Neural cell (in vitro differentiated cells): ENCODE results near the gene TTN. TPM values are rescaled to one million over a fixed set of nuclear protein-coding genes. Genes with fewer than 3 reads are reported as not detected.

Experiments used
- H2AFZ ChIP-seq: fragments of 200-600, 300-800 bp; sonication (generic), shearing (Covaris generic); 2 replicates; pipeline ENCODE4 v1.6.0; 2014; ENCODE audit warnings: low read depth, mild to moderate bottlenecking, antibody characterized with exemption, low read length, moderate library complexity
- H3F3A ChIP-seq: fragments of 200-600 bp; shearing (Covaris generic); 2 replicates; pipeline ENCODE4 v1.6.1; 2016; ENCODE audit warnings: mild to moderate bottlenecking, moderate library complexity, mixed read lengths, antibody characterized with exemption, low read length; ENCODE audit not compliant: insufficient read depth, poor library complexity, severe bottlenecking
- H3K27ac ChIP-seq: fragments of 200-600, 300-800 bp; sonication (generic), shearing (Covaris generic); 2 replicates; pipeline ENCODE4 v1.5.1; 2014; ENCODE audit warnings: mild to moderate bottlenecking, low read length, moderate library complexity
- H3K27me3 ChIP-seq: fragments of 300-800, 200-600 bp; sonication (generic), shearing (Covaris generic); 2 replicates; pipeline ENCODE4 v1.6.0; 2014; ENCODE audit warnings: mild to moderate bottlenecking, low read depth, low read length, moderate library complexity; ENCODE audit not compliant: insufficient read depth
- H3K36me3 ChIP-seq: fragments of 300-800, 200-600 bp; sonication (generic), shearing (Covaris generic); 2 replicates; pipeline ENCODE4 v1.5.1; 2014; ENCODE audit warnings: mild to moderate bottlenecking, antibody characterized with exemption, low read length, moderate library complexity; ENCODE audit not compliant: insufficient read depth
- H3K4me2 ChIP-seq: fragments of 300-800, 200-600 bp; sonication (generic), shearing (Covaris generic); 2 replicates; pipeline ENCODE4 v1.6.0; 2014; ENCODE audit warnings: mild to moderate bottlenecking, low read length
- H3K4me3 ChIP-seq: fragments of 300-800, 200-600 bp; sonication (generic), shearing (Covaris generic); 2 replicates; pipeline ENCODE4 v1.5.1; 2014; ENCODE audit warnings: mild to moderate bottlenecking, low read length, moderate library complexity
- H3K79me2 ChIP-seq: fragments of 200-600 bp; shearing (Covaris generic); replicated peaks from 2 replicates; pipeline ENCODE4 v1.6.0; 2014; ENCODE audit warnings: mild to moderate bottlenecking, low read length, moderate library complexity; ENCODE audit not compliant: insufficient read depth
- H3K9ac ChIP-seq: fragments of 300-800, 200-600 bp; sonication (generic), shearing (Covaris generic); 2 replicates; pipeline ENCODE4 v1.6.1; 2016; ENCODE audit warnings: mild to moderate bottlenecking, low read length, mixed read lengths
- H3K9me2 ChIP-seq: fragments of 200-600 bp; shearing (Covaris generic); 2 replicates; pipeline ENCODE4 v1.6.1; 2016; ENCODE audit warnings: mild to moderate bottlenecking, low read length, mixed read lengths; ENCODE audit not compliant: insufficient read depth
- H3K9me3 ChIP-seq: fragments of 200-600, 300-800 bp; sonication (generic), shearing (Covaris generic); 2 replicates; pipeline ENCODE4 v1.6.1; 2016; ENCODE audit warnings: mild to moderate bottlenecking, mixed run types, low read length, moderate library complexity, mixed read lengths
- H4K20me1 ChIP-seq: fragments of 200-600 bp; shearing (Covaris generic); 2 replicates; pipeline ENCODE4 v1.6.1; 2016; ENCODE audit warnings: mild to moderate bottlenecking, mixed run types; ENCODE audit not compliant: insufficient read depth
- EP300 ChIP-seq: fragments of 450-650 bp; conservative IDR thresholded peaks from 2 replicates; pipeline ENCODE4 v1.6.1; 2014; ENCODE audit warnings: antibody characterized with exemption, mild to moderate bottlenecking, moderate library complexity; ENCODE audit not compliant: poor library complexity, severe bottlenecking
- EZH2 ChIP-seq: fragments of 200-600, 300-800 bp; shearing (Covaris generic), sonication (generic); IDR thresholded peaks from 2 replicates; pipeline ENCODE4 v1.6.1; 2014; ENCODE audit warnings: antibody characterized with exemption, low read length, borderline replicate concordance, mild to moderate bottlenecking; ENCODE audit not compliant: insufficient read depth, poor library complexity, severe bottlenecking
- MXI1 ChIP-seq: fragments of 450-650 bp; conservative IDR thresholded peaks from 2 replicates; pipeline ENCODE4 v1.6.1; 2014; ENCODE audit warnings: antibody characterized with exemption, mild to moderate bottlenecking; ENCODE audit not compliant: poor library complexity, severe bottlenecking
- POLR2AphosphoS5 ChIP-seq: IDR thresholded peaks from 2 replicates; pipeline ENCODE4 v1.6.1; 2012
- RAD21 ChIP-seq: fragments of 450-650 bp; conservative IDR thresholded peaks from 2 replicates; pipeline ENCODE4 v1.6.1; 2014; ENCODE audit warnings: antibody characterized with exemption, mild to moderate bottlenecking, moderate library complexity
- SMC3 ChIP-seq: fragments of 450-650 bp; conservative IDR thresholded peaks from 2 replicates; pipeline ENCODE4 v1.6.1; 2014; ENCODE audit warnings: antibody characterized with exemption, mild to moderate bottlenecking, moderate library complexity; ENCODE audit not compliant: poor library complexity
- TAF1 ChIP-seq: IDR thresholded peaks from 2 replicates; pipeline ENCODE4 v1.6.1; 2012; ENCODE audit warnings: low read depth
- polyA plus RNA-seq: library from polyadenylated mRNA; depleted of rRNA; stranded (reverse); fragments of >200 nt; gene quantifications from 2 replicates; pipeline ENCODE4 v1.2.3, GENCODE V29; 2014
- TF ChIP-seq, protein P1 (sequence below): IDR thresholded peaks from 2 replicates; pipeline ENCODE4 v1.6.1; 2012; ENCODE audit warnings: borderline replicate concordance
- TF ChIP-seq, protein P2 (sequence below): fragments of 450-650 bp; IDR thresholded peaks from 2 replicates; pipeline ENCODE4 v1.5.1; 2014; ENCODE audit warnings: antibody characterized with exemption, mild to moderate bottlenecking, moderate library complexity; ENCODE audit not compliant: poor library complexity, severe bottlenecking

The TTN gene
- polyA plus RNA-seq, 1 donor from 2014 or later = 0.10 TPM

DNA sequence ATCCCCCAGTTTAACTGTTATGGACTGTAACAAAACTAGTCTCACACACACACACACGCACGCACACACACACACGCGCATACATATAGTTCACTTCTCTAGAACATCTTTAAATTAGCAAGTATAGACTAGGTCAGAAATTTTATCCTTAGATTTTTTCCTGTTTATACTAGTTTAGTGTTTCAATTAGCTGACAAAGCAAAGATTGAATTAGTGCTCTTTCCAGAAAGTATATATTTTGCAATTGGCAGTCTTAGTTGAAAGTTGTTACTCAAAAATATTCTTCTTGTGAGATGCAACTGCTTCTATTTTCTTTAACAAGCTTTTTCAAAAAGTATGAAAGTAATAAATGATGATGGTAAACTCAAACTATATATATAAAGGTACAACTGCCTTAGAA, 304.5 kb downstream of the TTN start:
- Histone ChIP-seq H3K9me3 (no peaks in the 10 kb centered on the region), H3K4me3 (no peak overlapping the region), H3K9me2 (no peaks in the 10 kb centered on the region), H4K20me1 (no peaks in the 10 kb centered on the region), H3F3A (no peaks in the 10 kb centered on the region), H2AFZ (no peak overlapping the region), H3K36me3 (peaks cover 21% of the 10 kb centered on the region), H3K9ac (no peak overlapping the region), H3K4me2 (no peak overlapping the region), H3K27ac (no peak overlapping the region), H3K79me2 (no peaks in the 10 kb centered on the region), H3K27me3 (no peaks in the 10 kb centered on the region)
- TF ChIP-seq EZH2 (no peak), MXI1 (no peak), TAF1 (no peak), EP300 (no peak), POLR2AphosphoS5 (no peak), RAD21 (no peak), SMC3 (no peak)
- TF ChIP-seq, protein P1, sequence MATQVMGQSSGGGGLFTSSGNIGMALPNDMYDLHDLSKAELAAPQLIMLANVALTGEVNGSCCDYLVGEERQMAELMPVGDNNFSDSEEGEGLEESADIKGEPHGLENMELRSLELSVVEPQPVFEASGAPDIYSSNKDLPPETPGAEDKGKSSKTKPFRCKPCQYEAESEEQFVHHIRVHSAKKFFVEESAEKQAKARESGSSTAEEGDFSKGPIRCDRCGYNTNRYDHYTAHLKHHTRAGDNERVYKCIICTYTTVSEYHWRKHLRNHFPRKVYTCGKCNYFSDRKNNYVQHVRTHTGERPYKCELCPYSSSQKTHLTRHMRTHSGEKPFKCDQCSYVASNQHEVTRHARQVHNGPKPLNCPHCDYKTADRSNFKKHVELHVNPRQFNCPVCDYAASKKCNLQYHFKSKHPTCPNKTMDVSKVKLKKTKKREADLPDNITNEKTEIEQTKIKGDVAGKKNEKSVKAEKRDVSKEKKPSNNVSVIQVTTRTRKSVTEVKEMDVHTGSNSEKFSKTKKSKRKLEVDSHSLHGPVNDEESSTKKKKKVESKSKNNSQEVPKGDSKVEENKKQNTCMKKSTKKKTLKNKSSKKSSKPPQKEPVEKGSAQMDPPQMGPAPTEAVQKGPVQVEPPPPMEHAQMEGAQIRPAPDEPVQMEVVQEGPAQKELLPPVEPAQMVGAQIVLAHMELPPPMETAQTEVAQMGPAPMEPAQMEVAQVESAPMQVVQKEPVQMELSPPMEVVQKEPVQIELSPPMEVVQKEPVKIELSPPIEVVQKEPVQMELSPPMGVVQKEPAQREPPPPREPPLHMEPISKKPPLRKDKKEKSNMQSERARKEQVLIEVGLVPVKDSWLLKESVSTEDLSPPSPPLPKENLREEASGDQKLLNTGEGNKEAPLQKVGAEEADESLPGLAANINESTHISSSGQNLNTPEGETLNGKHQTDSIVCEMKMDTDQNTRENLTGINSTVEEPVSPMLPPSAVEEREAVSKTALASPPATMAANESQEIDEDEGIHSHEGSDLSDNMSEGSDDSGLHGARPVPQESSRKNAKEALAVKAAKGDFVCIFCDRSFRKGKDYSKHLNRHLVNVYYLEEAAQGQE = no peak
- TF ChIP-seq, protein P2, sequence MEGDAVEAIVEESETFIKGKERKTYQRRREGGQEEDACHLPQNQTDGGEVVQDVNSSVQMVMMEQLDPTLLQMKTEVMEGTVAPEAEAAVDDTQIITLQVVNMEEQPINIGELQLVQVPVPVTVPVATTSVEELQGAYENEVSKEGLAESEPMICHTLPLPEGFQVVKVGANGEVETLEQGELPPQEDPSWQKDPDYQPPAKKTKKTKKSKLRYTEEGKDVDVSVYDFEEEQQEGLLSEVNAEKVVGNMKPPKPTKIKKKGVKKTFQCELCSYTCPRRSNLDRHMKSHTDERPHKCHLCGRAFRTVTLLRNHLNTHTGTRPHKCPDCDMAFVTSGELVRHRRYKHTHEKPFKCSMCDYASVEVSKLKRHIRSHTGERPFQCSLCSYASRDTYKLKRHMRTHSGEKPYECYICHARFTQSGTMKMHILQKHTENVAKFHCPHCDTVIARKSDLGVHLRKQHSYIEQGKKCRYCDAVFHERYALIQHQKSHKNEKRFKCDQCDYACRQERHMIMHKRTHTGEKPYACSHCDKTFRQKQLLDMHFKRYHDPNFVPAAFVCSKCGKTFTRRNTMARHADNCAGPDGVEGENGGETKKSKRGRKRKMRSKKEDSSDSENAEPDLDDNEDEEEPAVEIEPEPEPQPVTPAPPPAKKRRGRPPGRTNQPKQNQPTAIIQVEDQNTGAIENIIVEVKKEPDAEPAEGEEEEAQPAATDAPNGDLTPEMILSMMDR = no peak

DNA sequence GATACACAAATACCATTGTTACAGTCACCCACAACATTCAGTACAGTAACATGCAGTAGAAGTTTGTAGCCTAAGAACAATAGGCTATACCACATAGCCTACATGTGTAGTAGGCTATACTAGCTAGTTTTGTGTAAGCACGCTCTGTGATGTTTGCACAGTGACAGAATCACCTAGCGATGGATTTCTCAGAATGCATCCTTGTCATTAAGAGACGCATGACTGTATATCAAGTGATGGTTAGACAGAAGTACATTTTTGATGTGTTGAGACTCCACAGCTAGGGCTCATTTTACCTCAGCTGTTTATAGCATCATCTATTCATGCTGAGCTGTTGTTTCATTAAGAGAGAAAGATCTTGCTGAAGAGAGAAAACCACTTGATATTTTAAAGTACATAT, 307.6 kb downstream of the TTN start:
- Histone ChIP-seq H3K27me3 (no peaks in the 10 kb centered on the region), H3K9me2 (no peaks in the 10 kb centered on the region), H3F3A (no peaks in the 10 kb centered on the region), H3K9me3 (no peaks in the 10 kb centered on the region), H4K20me1 (no peaks in the 10 kb centered on the region), H3K27ac (no peak overlapping the region), H3K9ac (no peak overlapping the region), H3K4me3 (no peak overlapping the region), H3K36me3 (peaks cover 17% of the 10 kb centered on the region), H2AFZ (no peak overlapping the region), H3K4me2 (no peak overlapping the region), H3K79me2 (no peaks in the 10 kb centered on the region)
- TF ChIP-seq POLR2AphosphoS5 = no peak
- TF ChIP-seq, protein P1 = no peak
- TF ChIP-seq, protein P2 = no peak
- TF ChIP-seq MXI1 = no peak
- no peak for TF ChIP-seq SMC3
- TF ChIP-seq TAF1 = no peak
- no peak for TF ChIP-seq RAD21
- no peak for TF ChIP-seq EP300
- TF ChIP-seq EZH2 = no peak
